Measurements from ENCODE around the gene VPS16. TPM values are rescaled to one million over a fixed set of nuclear protein-coding genes. Genes with fewer than 3 reads are reported as not detected.

The VPS16 gene
- total and polyA plus RNA-seq, 2 of the 8 experiments (the other 6 are each of a cell fraction or from before 2014, with no cell fraction given) = 23.8 to 25.9 TPM

- TF ChIP-seq SIN3A (conservative IDR thresholded peaks at IDR 0.05 in 1 of 2, IDR thresholded peaks at IDR 0.05 in 1 of 2; ENCODE audit: low read depth in 1 of 2, low read length in 2 of 2) = no peak
- no peak for TF ChIP-seq SRF (IDR thresholded peaks at IDR 0.05; ENCODE audit: low read depth, low read length)
- TF ChIP-seq KDM4A (IDR thresholded peaks at IDR 0.05; ENCODE audit: low read depth, low read length, severe bottlenecking) = no peak
- no peak for TF ChIP-seq RXRA (IDR thresholded peaks at IDR 0.05; ENCODE audit: insufficient read depth, low read depth, low read length)
- no peak for TF ChIP-seq TAF1 (IDR thresholded peaks at IDR 0.05; ENCODE audit: low read depth, low read length)
- no peak for TF ChIP-seq KDM1A (IDR thresholded peaks at IDR 0.05; ENCODE audit: borderline replicate concordance, low read length)
Observed at GRCh38 chr20:2866236-2866635, 25.7 kb downstream of the VPS16 start (continued).
